ENCODE results near the gene MBD6. TPM values are rescaled to one million over a fixed set of nuclear protein-coding genes. Genes with fewer than 3 reads are reported as not detected.

The MBD6 gene
- total and polyA plus RNA-seq, 2 donors from 2014 or later = 38.4 to 118 TPM

DNA sequence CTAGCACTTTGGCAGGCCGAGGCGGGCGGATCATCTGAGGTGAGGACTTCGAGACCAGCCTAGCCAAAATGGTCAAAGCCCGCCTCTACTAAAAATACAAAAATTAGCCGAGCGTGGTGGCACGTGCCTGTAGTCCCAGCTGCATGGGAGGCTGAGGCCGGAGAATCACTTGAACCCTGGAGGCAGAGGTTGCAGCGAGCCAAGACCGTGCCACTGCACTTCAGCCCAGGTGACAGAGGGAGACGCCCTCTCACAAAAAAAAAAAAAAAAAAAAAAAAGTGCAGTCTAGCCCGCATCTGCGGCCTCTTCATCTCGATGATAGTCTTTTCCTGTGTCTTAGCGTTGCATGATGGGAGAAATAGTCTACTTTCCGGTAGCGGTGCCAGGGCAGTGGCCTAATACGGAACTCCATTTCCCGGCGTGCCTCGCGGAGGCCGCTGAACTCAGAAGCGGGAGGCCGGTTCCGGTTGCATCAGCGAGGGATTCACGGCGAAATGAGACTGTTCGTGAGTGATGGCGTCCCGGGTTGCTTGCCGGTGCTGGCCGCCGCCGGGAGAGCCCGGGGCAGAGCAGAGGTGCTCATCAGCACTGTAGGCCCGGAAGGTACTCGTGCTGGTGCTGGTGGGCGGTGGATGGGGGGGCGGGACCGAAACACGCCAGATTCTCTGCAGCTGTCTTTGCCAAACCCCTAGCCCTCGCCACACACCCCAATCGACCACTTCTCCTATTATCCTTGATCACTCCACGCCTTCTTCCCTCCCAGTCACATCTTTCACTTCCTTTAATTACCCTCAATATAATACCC, 34.8 kb upstream of the MBD6 start, which contains the start of gene MARS1:
TSS of gene MARS1 (plus strand) at position 472 of the 805 bp plus-strand sequence. CDS start at position 495, 23 bp downstream.
- DNase-seq (peak; percentile 94 to 98 (median 97)), FAIRE-seq (peak; percentile 73)
- Histone ChIP-seq H3K9ac (ENCODE audit: low read length in 3 of 3) (peak within 1 kb of the TSS; percentile 89 to 96 (median 90)), H3K9me3 (ENCODE audit: control insufficient read depth in 2 of 3, insufficient read depth in 1 of 3, low read length in 3 of 3) (no peaks in the 10 kb centered on the region), H3K4me3 (ENCODE audit: low read length in 3 of 3) (peak within 1 kb of the TSS; percentile 90 to 99 (median 99)), H3K27me3 (ENCODE audit: control insufficient read depth, insufficient read depth, low read length) (no peaks in the 10 kb centered on the region), H3K4me1 (ENCODE audit: control insufficient read depth in 2 of 3, insufficient read depth in 2 of 3, low read depth in 1 of 3, low read length in 3 of 3) (peaks cover 0 to 10% (median 0%) of the 10 kb centered on the region in 3 donors), H3K36me3 (ENCODE audit: control insufficient read depth in 2 of 3, insufficient read depth in 3 of 3, low read length in 3 of 3) (peaks cover 8 to 27% (median 8%) of the 10 kb centered on the region in 3 donors), H3K27ac (ENCODE audit: low read depth in 2 of 2, low read length in 2 of 2) (peak within 1 kb of the TSS in 1 of 2 donors; percentile 77)
- intact Hi-C loops (cut with DNase I) = no loop called here
- no peak for TF ChIP-seq CTCF (IDR thresholded peaks at IDR 0.05; ENCODE audit: borderline replicate concordance, extremely low read depth, insufficient read depth)

DNA sequence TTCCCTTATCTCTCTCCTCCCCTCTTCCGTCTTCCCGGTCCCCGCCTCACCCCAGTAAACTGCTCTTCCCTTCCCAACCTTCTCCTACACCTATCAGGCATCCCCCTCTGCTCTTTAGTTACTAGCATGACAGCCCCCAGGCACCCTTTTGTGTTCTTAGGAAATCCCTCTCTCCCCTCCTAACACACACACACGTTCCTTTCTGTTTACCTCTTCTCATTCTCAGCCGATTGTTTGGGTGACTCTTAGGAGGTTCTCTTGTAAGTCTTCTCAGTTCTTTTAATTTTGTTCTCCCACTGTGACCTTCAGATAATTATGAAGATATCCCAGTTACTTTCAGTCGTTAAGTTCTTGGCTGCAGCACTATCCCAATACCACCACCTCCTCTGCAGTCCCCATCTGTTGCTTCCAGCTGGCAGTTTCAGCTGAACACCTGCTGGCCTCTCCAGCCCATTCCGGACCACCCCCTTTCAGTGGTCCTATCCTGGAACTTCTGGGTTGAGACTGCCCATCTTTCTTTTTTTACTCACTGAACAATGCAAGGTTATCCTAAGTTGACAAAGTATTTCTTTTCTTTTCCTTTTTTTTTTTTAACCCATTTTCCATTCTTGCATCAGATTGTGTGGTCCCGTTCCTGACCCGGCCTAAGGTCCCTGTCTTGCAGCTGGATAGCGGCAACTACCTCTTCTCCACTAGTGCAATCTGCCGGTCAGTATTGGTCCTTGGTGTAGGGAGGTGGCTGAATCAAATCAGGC, 34.0 kb upstream of the MBD6 start:
- DNase-seq (no peak), FAIRE-seq (no peak)
- no peaks in the 10 kb centered on the region for H3K9me3 ChIP-seq (ENCODE audit: control insufficient read depth in 2 of 3, insufficient read depth in 1 of 3, low read length in 3 of 3)
- peak overlapping the region; percentile 89 to 96 (median 90) for H3K9ac ChIP-seq (ENCODE audit: low read length in 3 of 3)
- no peaks in the 10 kb centered on the region for H3K27me3 ChIP-seq (ENCODE audit: control insufficient read depth, insufficient read depth, low read length)
- peaks cover 8 to 27% (median 8%) of the 10 kb centered on the region in 3 donors for H3K36me3 ChIP-seq (ENCODE audit: control insufficient read depth in 2 of 3, insufficient read depth in 3 of 3, low read length in 3 of 3)
- TF ChIP-seq CTCF (IDR thresholded peaks at IDR 0.05; ENCODE audit: borderline replicate concordance, extremely low read depth, insufficient read depth) = no peak
- H3K4me3 ChIP-seq (ENCODE audit: low read length in 3 of 3) = peak overlapping the region; percentile 90 to 99 (median 99)
- H3K4me1 ChIP-seq (ENCODE audit: control insufficient read depth in 2 of 3, insufficient read depth in 2 of 3, low read depth in 1 of 3, low read length in 3 of 3) = peaks cover 0 to 10% (median 0%) of the 10 kb centered on the region in 3 donors
- H3K27ac ChIP-seq (ENCODE audit: low read depth in 2 of 2, low read length in 2 of 2) = peak overlapping the region in 1 of 2 donors; percentile 77
- intact Hi-C loops (cut with DNase I) = no loop called here

- Histone ChIP-seq H3K4me3 (ENCODE audit: low read length in 3 of 3) (peak overlapping the region in 2 of 3 donors; percentile 90 to 99), H3K27me3 (ENCODE audit: control insufficient read depth, insufficient read depth, low read length) (no peaks in the 10 kb centered on the region), H3K36me3 (ENCODE audit: control insufficient read depth in 2 of 3, insufficient read depth in 3 of 3, low read length in 3 of 3) (peaks cover 8 to 27% (median 8%) of the 10 kb centered on the region in 3 donors), H3K9me3 (ENCODE audit: control insufficient read depth in 2 of 3, insufficient read depth in 1 of 3, low read length in 3 of 3) (no peaks in the 10 kb centered on the region), H3K9ac (ENCODE audit: low read length in 3 of 3) (peak overlapping the region in 2 of 3 donors; percentile 13 to 90), H3K27ac (ENCODE audit: low read depth in 2 of 2, low read length in 2 of 2) (no peak overlapping the region), H3K4me1 (ENCODE audit: control insufficient read depth in 2 of 3, insufficient read depth in 2 of 3, low read depth in 1 of 3, low read length in 3 of 3) (peaks cover 0 to 10% (median 0%) of the 10 kb centered on the region in 3 donors)
- TF ChIP-seq CTCF (IDR thresholded peaks at IDR 0.05; ENCODE audit: borderline replicate concordance, extremely low read depth, insufficient read depth) = no peak
- DNase-seq = no peak
- no peak for FAIRE-seq
- intact Hi-C loops (cut with DNase I) = no loop called here
These were observed 33.4 kb upstream of the MBD6 start for GRCh38 chr12:57489157-57489641.
